ENCODE data around the gene ABTB2. TPM values are rescaled to one million over a fixed set of nuclear protein-coding genes. Genes with fewer than 3 reads are reported as not detected.

Gene ABTB2
- total RNA-seq, 1 experiment from 2014 or later: 5.5 TPM

- H4K91ac ChIP-seq (ENCODE audit: insufficient read length, low read depth, low read length): no peak overlapping the region
- H3K79me2 ChIP-seq (ENCODE audit: insufficient read depth, low read length): no peaks in the 10 kb centered on the region
- H4K5ac ChIP-seq (ENCODE audit: insufficient read length, low read depth, low read length): no peak overlapping the region
- H2AK5ac ChIP-seq (ENCODE audit: insufficient read length, low read length): no peak overlapping the region
- Mint-ChIP-seq H3K4me3 (no peak overlapping the region), H3K4me1 (peaks cover 6 to 10% of the 10 kb centered on the region in 2 experiments), H3K9me3 (no peaks in the 10 kb centered on the region), H3K36me3 (ENCODE audit: insufficient read depth in 1 of 3, low read depth in 3 of 3) (no peaks in the 10 kb centered on the region), H3K27me3 (ENCODE audit: low read depth) (peaks cover 2% of the 10 kb centered on the region), H3K27ac (no peak overlapping the region; a peak in 1 of 7 replicates)
- no peak overlapping the region for H4K8ac ChIP-seq (replicated peaks; ENCODE audit: insufficient read length, low read depth, low read length)
- no peak overlapping the region for H3K18ac ChIP-seq (ENCODE audit: insufficient read length, low read depth, low read length)
- H3K4ac ChIP-seq (ENCODE audit: low read depth, low read length): no peak overlapping the region
- DNase-seq: no peak
- no peak overlapping the region for H2BK20ac ChIP-seq (ENCODE audit: low read depth, low read length, poor library complexity, severe bottlenecking)
- H3K9me3 ChIP-seq (ENCODE audit: control insufficient read depth, low read depth, low read length): no peaks in the 10 kb centered on the region
- H3T11ph ChIP-seq (ENCODE audit: low read length): no peak overlapping the region
- H2AFZ ChIP-seq (ENCODE audit: low read length): no peak overlapping the region
- no peaks in the 10 kb centered on the region; the same call in 1 of the 2 replicates for H3K27me3 ChIP-seq (ENCODE audit: insufficient read depth, low read length)
- no peak overlapping the region for H3K4me2 ChIP-seq (ENCODE audit: insufficient read depth, insufficient read length, low read length)
- H3K9ac ChIP-seq (ENCODE audit: extremely low read depth, insufficient read length, low read length): no peak overlapping the region
- no peak overlapping the region for H3K56ac ChIP-seq (ENCODE audit: insufficient read length, low read depth, low read length)
- H3K79me1 ChIP-seq (ENCODE audit: insufficient read depth, low read depth, low read length, poor library complexity, severe bottlenecking): no peaks in the 10 kb centered on the region
- WGBS (ENCODE audit: extremely low coverage, insufficient read length, low lambda C conversion rate): no CpG with 5 or more reads among the region's 10 CpGs
- H2BK120ac ChIP-seq (ENCODE audit: low read depth, low read length, poor library complexity, severe bottlenecking): no peak overlapping the region
- no peak overlapping the region for H2BK15ac ChIP-seq (ENCODE audit: low read depth, low read length)
- H2BK12ac ChIP-seq (ENCODE audit: insufficient read length, low read depth, low read length): no peak overlapping the region
- no peak for TF ChIP-seq CTCF (conservative IDR thresholded peaks at IDR 0.05)
- no peak overlapping the region for H3K27ac ChIP-seq (ENCODE audit: insufficient read length, low read depth, low read length)
- no peak overlapping the region for H3K14ac ChIP-seq (ENCODE audit: insufficient read depth, low read length)
- H4K20me1 ChIP-seq (ENCODE audit: control insufficient read depth, insufficient read depth, insufficient read length): no peaks in the 10 kb centered on the region
- no peak overlapping the region for H3K23ac ChIP-seq (ENCODE audit: insufficient read length, low read depth, low read length)
- H3K23me2 ChIP-seq (ENCODE audit: insufficient read length, low read depth, low read length, poor library complexity, severe bottlenecking): no peaks in the 10 kb centered on the region
- H2BK5ac ChIP-seq (ENCODE audit: insufficient read length, low read length): no peak overlapping the region
- no peaks in the 10 kb centered on the region for H3K4me1 ChIP-seq (ENCODE audit: insufficient read depth, low read length)
Observed at GRCh38 chr11:34178209-34178821, 179.5 kb downstream of the ABTB2 start.
